GM23338 (cell line): Measurements from ENCODE around the gene COLEC12. TPM values are rescaled to one million over a fixed set of nuclear protein-coding genes. Genes with fewer than 3 reads are reported as not detected.

Experiments used
- ATAC-seq: fragments of 200-7000 bp; cut with Tn5 transposase; 3 replicates; pipeline ENCODE4 v1.9.1; 2020
- DNase-seq: peaks from one replicate; pipeline ENCODE4 v3.0.0-alpha.2; 2015; ENCODE audit warnings: low spot score
- H2AFZ ChIP-seq: fragments of 200-600 bp; sonication (generic); 2 replicates; pipeline ENCODE4 v1.8.0; 2016; ENCODE audit warnings: antibody characterized with exemption, mild to moderate bottlenecking, moderate library complexity
- H3F3A ChIP-seq: fragments of 200-600 bp; sonication (generic); replicated peaks from 2 replicates; pipeline ENCODE4 v1.8.0; 2017; ENCODE audit warnings: antibody characterized with exemption, mixed run types, low read depth
- H3K27ac ChIP-seq: fragments of 200-600 bp; sonication (generic); 2 replicates; pipeline ENCODE4 v1.6.1; 2016; ENCODE audit warnings: low read depth
- H3K27me3 ChIP-seq: fragments of 200-600 bp; sonication (generic); 2 replicates; pipeline ENCODE4 v1.8.0; 2016; ENCODE audit warnings: mild to moderate bottlenecking, mixed run types, moderate library complexity; ENCODE audit not compliant: insufficient read depth
- H3K36me3 ChIP-seq: fragments of 200-600 bp; sonication (generic); 2 replicates; pipeline ENCODE4 v1.8.0; 2016; ENCODE audit warnings: mild to moderate bottlenecking; ENCODE audit not compliant: insufficient read depth
- H3K4me1 ChIP-seq: fragments of 200-600 bp; sonication (generic); 2 replicates; pipeline ENCODE4 v1.8.0; 2016; ENCODE audit warnings: mild to moderate bottlenecking, moderate library complexity; ENCODE audit not compliant: insufficient read depth
- H3K4me2 ChIP-seq: fragments of 200-600 bp; sonication (generic); 2 replicates; pipeline ENCODE4 v1.7.1; 2017; ENCODE audit warnings: mixed run types
- H3K4me3 ChIP-seq: fragments of 200-600 bp; sonication (generic); 2 replicates; pipeline ENCODE4 v1.6.1; 2016; ENCODE audit warnings: mixed run types
- H3K79me2 ChIP-seq: fragments of 200-600 bp; sonication (generic); replicated peaks from 2 replicates; pipeline ENCODE4 v1.8.0; 2017; ENCODE audit warnings: mild to moderate bottlenecking; ENCODE audit not compliant: insufficient read depth
- H3K9me2 ChIP-seq: fragments of 200-600 bp; sonication (generic); 2 replicates; pipeline ENCODE4 v1.8.0; 2017; ENCODE audit not compliant: insufficient read depth
- H4K20me1 ChIP-seq: fragments of 200-600 bp; sonication (generic); replicated peaks from 2 replicates; pipeline ENCODE4 v1.8.0; 2017; ENCODE audit warnings: mild to moderate bottlenecking; ENCODE audit not compliant: insufficient read depth
- H3K27ac Mint-ChIP-seq: 2 replicates; pipeline ENCODE4 v1.8.0; 2020; ENCODE audit warnings: inconsistent platforms, mild to moderate bottlenecking, moderate library complexity, mixed read lengths
- H3K27me3 Mint-ChIP-seq: 3 replicates; pipeline ENCODE4 v1.8.0; 2022; ENCODE audit warnings: low read depth, mild to moderate bottlenecking, moderate library complexity, mixed read lengths, inconsistent platforms; ENCODE audit not compliant: insufficient read depth, poor library complexity
- H3K36me3 Mint-ChIP-seq: 3 replicates; pipeline ENCODE4 v1.8.0; 2021; ENCODE audit warnings: low read depth, mild to moderate bottlenecking, inconsistent platforms, moderate library complexity, mixed read lengths
- H3K4me1 Mint-ChIP-seq: 3 replicates; pipeline ENCODE4 v1.8.0; 2020; ENCODE audit warnings: mild to moderate bottlenecking, inconsistent platforms, mixed read lengths
- H3K4me3 Mint-ChIP-seq: 3 replicates; pipeline ENCODE4 v1.8.0; 2021; ENCODE audit warnings: moderate library complexity, mild to moderate bottlenecking, inconsistent platforms, mixed read lengths
- H3K9me3 Mint-ChIP-seq: 3 replicates; pipeline ENCODE4 v1.8.0; 2020; ENCODE audit warnings: moderate library complexity, mild to moderate bottlenecking, inconsistent platforms, mixed read lengths
- CREB1 ChIP-seq: fragments of 250-450 bp; sonication (Bioruptor Pico); IDR thresholded peaks from 2 replicates; pipeline ENCODE4 v1.5.0; 2020; ENCODE audit warnings: low read depth, mild to moderate bottlenecking, moderate library complexity
- ETS1 ChIP-seq: IDR thresholded peaks from 2 replicates; pipeline ENCODE4 v1.6.1; 2016; ENCODE audit warnings: antibody characterized with exemption
- EZH2 ChIP-seq: fragments of 200-600 bp; sonication (generic); IDR thresholded peaks from one replicate; pipeline ENCODE4 v1.8.0; 2017; ENCODE audit warnings: antibody characterized with exemption, mild to moderate bottlenecking, low read depth; ENCODE audit not compliant: unreplicated experiment
- EZH2phosphoT487 ChIP-seq: fragments of 200-600 bp; sonication (generic); IDR thresholded peaks from one replicate; pipeline ENCODE4 v1.8.1; 2018; ENCODE audit warnings: antibody characterized with exemption; ENCODE audit not compliant: unreplicated experiment
- JUNB ChIP-seq: IDR thresholded peaks from one replicate; pipeline ENCODE4 v1.6.1; 2016; ENCODE audit warnings: antibody characterized with exemption; ENCODE audit not compliant: unreplicated experiment
- REST ChIP-seq: IDR thresholded peaks from one replicate; pipeline ENCODE4 v1.6.1; 2018; ENCODE audit warnings: antibody characterized with exemption; ENCODE audit not compliant: unreplicated experiment
- STAT1 ChIP-seq: IDR thresholded peaks from one replicate; pipeline ENCODE4 v1.6.1; 2016; ENCODE audit warnings: antibody characterized with exemption; ENCODE audit not compliant: unreplicated experiment
- ZNF114 ChIP-seq: fragments of 250-450 bp; sonication (Bioruptor Pico); IDR thresholded peaks from 2 replicates; pipeline ENCODE4 v1.5.0; 2020; ENCODE audit warnings: mild to moderate bottlenecking, moderate library complexity
- ZNF462 ChIP-seq: fragments of 250-450 bp; sonication (Bioruptor Pico); IDR thresholded peaks from 2 replicates; pipeline ENCODE4 v1.5.0; 2020; ENCODE audit warnings: mild to moderate bottlenecking, moderate library complexity
- polyA plus RNA-seq: library from polyadenylated mRNA; unstranded; fragments of >200 nt; fragmentation: Nextera tagmentation; extraction: Ambion mirVana; gene quantifications from 2 replicates; pipeline ENCODE4 v1.2.1, GENCODE V29; 2016
- total RNA-seq: library from RNA; depleted of rRNA; stranded (reverse); fragments of >200 nt; shearing (Covaris generic); gene quantifications from 2 replicates; pipeline ENCODE4 v1.2.3, GENCODE V29; 2014

Gene COLEC12
- total and polyA plus RNA-seq, 2 experiments from 2014 or later = 1.1 to 3.2 TPM

- no peak for DNase-seq
- H3K4me3 Mint-ChIP-seq = no peak overlapping the region
- H3K4me1 Mint-ChIP-seq = no peaks in the 10 kb centered on the region
- Histone ChIP-seq H3K27ac (no peak overlapping the region), H3F3A (no peaks in the 10 kb centered on the region), H3K27me3 (no peaks in the 10 kb centered on the region), H3K4me2 (no peak overlapping the region), H2AFZ (no peak overlapping the region), H3K4me1 (no peaks in the 10 kb centered on the region), H4K20me1 (no peaks in the 10 kb centered on the region), H3K79me2 (no peaks in the 10 kb centered on the region), H3K4me3 (no peak overlapping the region), H3K9me2 (0 out of 2 replicates have a peak, but pooled peaks cover 4% of the 10 kb centered on the region), H3K36me3 (no peaks in the 10 kb centered on the region)
- H3K36me3 Mint-ChIP-seq = no peaks in the 10 kb centered on the region
- ATAC-seq = no peak
- peaks cover 2% of the 10 kb centered on the region for H3K27me3 Mint-ChIP-seq
- TF ChIP-seq ZNF462 (CRISPR knock-in tag) (no peak), JUNB (no peak), EZH2phosphoT487 (no peak), EZH2 (no peak), ZNF114 (no peak), STAT1 (no peak), ETS1 (no peak), REST (no peak), CREB1 (no peak)
- no peaks in the 10 kb centered on the region for H3K9me3 Mint-ChIP-seq
- H3K27ac Mint-ChIP-seq = no peak overlapping the region
These were observed 165.8 kb downstream of the COLEC12 start for GRCh38 chr18:334575-335132.
